Neutrophil (primary cell): ENCODE results near the gene ITPRID2.
"Not testable (repeated sequence)": the region's sequence is repeated elsewhere in the genome, so short reads cannot be mapped to it uniquely, and the experiment has no call there.

Source experiments
- H3K27ac ChIP-seq: fragments of 200-600 bp; sonication (generic); 2 replicates; pipeline ENCODE4 v1.5.1; 2016; ENCODE audit warnings: mild to moderate bottlenecking, moderate library complexity
- H3K27me3 ChIP-seq: fragments of 200-600 bp; sonication (generic); 2 replicates; pipeline ENCODE4 v1.6.0; 2016; ENCODE audit warnings: mild to moderate bottlenecking
- H3K36me3 ChIP-seq: fragments of 200-600 bp; sonication (generic); 2 replicates; pipeline ENCODE4 v1.5.1; 2017
- H3K4me1 ChIP-seq, 2 experiments: fragments of 200-600 bp in 1 of 2; sonication (generic) in 1 of 2; 1 replicate in 1 of 2; 2 replicates in 1 of 2; pipeline versions ENCODE4 v1.5.1 to v1.6.1; 2013 to 2016; ENCODE audit warnings: low read depth in 1 of 2, low read length in 1 of 2, mild to moderate bottlenecking in 1 of 2, moderate library complexity in 1 of 2; ENCODE audit not compliant: control insufficient read depth in 1 of 2, insufficient read depth in 1 of 2
- H3K4me3 ChIP-seq, 2 experiments: fragments of 200-600 bp in 1 of 2; sonication (generic) in 1 of 2; 1 replicate in 1 of 2; 2 replicates in 1 of 2; pipeline ENCODE4 v1.5.1; 2013 to 2016; ENCODE audit warnings: low read depth in 1 of 2, low read length in 1 of 2, mild to moderate bottlenecking in 1 of 2, moderate library complexity in 1 of 2
- H3K9me3 ChIP-seq: fragments of 200-600 bp; sonication (generic); 2 replicates; pipeline ENCODE4 v1.5.1; 2016
- TF ChIP-seq, protein P1 (sequence below): fragments of 200-600 bp; sonication (generic); IDR thresholded peaks from 2 replicates; pipeline ENCODE4 v1.5.1; 2016; ENCODE audit warnings: antibody characterized with exemption

Gene ITPRID2

DNA sequence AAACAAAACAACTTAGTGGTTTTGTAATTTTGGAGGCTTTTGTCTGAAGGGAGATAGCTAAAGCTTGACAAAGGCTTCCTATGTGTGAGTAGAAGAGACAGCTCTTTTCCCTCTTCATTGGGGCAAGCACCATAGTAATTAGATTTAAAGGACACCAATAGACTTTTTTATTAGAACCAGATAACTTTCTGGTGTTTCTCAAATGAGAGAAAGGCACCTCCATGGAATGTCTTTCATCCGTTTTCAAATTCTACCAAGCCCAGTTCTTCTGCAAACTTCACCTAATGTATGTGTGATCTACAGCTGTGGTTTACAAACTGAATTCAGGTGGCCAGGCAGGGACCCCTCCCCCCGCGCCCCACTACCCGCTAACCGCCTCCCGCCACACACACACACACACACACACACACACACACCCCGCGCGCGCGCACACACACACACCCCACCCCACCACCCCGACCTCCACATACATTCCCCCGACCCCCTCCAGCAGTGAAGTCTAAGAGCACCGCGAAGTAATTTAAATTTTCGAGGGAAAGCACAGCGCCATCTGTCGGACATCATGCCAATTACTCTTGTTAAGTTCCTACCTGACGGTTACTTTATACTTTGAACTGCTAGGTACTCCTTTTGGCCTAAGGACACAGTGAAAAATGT lies 62.5 kb downstream of the ITPRID2 start:
- H3K4me1 ChIP-seq: peaks cover 0 to 7% of the 10 kb centered on the region in 2 experiments

GRCh38 chr2:181954538-181954883 lies 63.0 kb downstream of the ITPRID2 start:
- no peaks in the 10 kb centered on the region for H3K9me3 ChIP-seq
- no peak overlapping the region for H3K27ac ChIP-seq
- peak overlapping the region; percentile 24 to 49 for H3K4me3 ChIP-seq
- no peaks in the 10 kb centered on the region for H3K27me3 ChIP-seq
- H3K36me3 ChIP-seq: no peaks in the 10 kb centered on the region
- H3K4me1 ChIP-seq: peaks cover 0 to 7% of the 10 kb centered on the region in 2 experiments
- TF ChIP-seq, protein P1, sequence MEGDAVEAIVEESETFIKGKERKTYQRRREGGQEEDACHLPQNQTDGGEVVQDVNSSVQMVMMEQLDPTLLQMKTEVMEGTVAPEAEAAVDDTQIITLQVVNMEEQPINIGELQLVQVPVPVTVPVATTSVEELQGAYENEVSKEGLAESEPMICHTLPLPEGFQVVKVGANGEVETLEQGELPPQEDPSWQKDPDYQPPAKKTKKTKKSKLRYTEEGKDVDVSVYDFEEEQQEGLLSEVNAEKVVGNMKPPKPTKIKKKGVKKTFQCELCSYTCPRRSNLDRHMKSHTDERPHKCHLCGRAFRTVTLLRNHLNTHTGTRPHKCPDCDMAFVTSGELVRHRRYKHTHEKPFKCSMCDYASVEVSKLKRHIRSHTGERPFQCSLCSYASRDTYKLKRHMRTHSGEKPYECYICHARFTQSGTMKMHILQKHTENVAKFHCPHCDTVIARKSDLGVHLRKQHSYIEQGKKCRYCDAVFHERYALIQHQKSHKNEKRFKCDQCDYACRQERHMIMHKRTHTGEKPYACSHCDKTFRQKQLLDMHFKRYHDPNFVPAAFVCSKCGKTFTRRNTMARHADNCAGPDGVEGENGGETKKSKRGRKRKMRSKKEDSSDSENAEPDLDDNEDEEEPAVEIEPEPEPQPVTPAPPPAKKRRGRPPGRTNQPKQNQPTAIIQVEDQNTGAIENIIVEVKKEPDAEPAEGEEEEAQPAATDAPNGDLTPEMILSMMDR: no peak

More for the DNA sequence above, 62.5 kb downstream of the ITPRID2 start:
- TF ChIP-seq, protein P1: peak; percentile 78
- Histone ChIP-seq H3K9me3 (no peaks in the 10 kb centered on the region), H3K27ac (no peak overlapping the region), H3K4me3 (peak overlapping the region; percentile 24 to 49), H3K36me3 (no peaks in the 10 kb centered on the region), H3K27me3 (no peaks in the 10 kb centered on the region)

GRCh38 chr2:181955010-181955409 lies 63.5 kb downstream of the ITPRID2 start:
- no peaks in the 10 kb centered on the region for H3K9me3 ChIP-seq
- H3K4me1 ChIP-seq: peaks cover 0 to 7% of the 10 kb centered on the region in 2 experiments
- H3K27ac ChIP-seq: no peak overlapping the region
- TF ChIP-seq, protein P1: no peak
- no peaks in the 10 kb centered on the region for H3K27me3 ChIP-seq
- no peak overlapping the region for H3K4me3 ChIP-seq
- H3K36me3 ChIP-seq: no peaks in the 10 kb centered on the region

DNA sequence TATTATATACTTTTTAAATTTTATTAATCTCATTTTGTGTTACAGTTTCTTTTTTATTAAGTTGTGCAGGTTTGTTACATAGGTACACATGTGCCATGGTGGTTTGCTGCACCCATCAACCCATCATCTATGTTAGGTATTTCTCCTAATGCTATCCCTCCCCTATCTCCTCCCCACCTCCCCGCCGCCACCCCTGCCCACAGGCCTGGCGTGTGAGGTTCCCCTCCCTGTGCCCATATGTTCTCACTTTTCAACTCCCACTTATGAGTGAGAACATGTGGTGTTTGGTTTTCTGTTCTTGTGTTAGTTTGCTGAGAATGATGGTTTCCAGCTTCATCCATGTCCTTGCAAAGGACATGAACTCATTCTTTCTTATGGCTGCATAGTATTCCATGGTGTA lies 64.3 kb downstream of the ITPRID2 start:
- H3K27me3 ChIP-seq, H3K4me3 ChIP-seq, H3K27ac ChIP-seq: not testable (repeated sequence)

GRCh38 chr2:181957668-181958067 lies 66.1 kb downstream of the ITPRID2 start:
- no peaks in the 10 kb centered on the region for H3K9me3 ChIP-seq
- TF ChIP-seq, protein P1: no peak
- peaks cover 0 to 7% of the 10 kb centered on the region in 2 experiments for H3K4me1 ChIP-seq
- no peaks in the 10 kb centered on the region for H3K36me3 ChIP-seq
- H3K4me3 ChIP-seq: no peak overlapping the region
- no peak overlapping the region for H3K27ac ChIP-seq
- no peaks in the 10 kb centered on the region for H3K27me3 ChIP-seq

More for the DNA sequence above, 64.3 kb downstream of the ITPRID2 start:
- not testable (repeated sequence) for H3K36me3 ChIP-seq, H3K4me1 ChIP-seq, H3K9me3 ChIP-seq

DNA sequence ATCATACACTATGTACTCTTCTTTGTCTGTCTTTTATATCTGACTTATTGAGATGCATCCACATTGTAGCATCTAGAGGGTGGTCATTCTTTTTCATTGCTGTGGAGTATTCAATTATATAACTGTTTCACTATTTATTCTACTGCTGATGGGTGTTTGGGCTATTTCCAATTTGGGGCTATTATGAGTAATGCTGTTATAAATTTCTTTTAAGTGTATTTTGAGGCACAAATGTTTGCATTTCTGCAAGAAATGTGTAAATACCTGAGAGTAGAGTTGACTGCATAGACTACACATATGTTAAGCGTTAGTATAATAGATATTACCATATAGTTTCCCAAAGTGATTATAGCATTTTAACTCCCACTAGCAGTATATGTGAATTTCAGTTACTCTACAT lies 67.2 kb downstream of the ITPRID2 start:
- Histone ChIP-seq H3K27ac (no peak overlapping the region), H3K4me1 (peaks cover 0 to 7% of the 10 kb centered on the region in 2 experiments), H3K36me3 (no peaks in the 10 kb centered on the region), H3K4me3 (no peak overlapping the region), H3K27me3 (no peaks in the 10 kb centered on the region), H3K9me3 (no peaks in the 10 kb centered on the region)
- TF ChIP-seq, protein P1: no peak
